Measurements from ENCODE around the gene ACAN. TPM values are rescaled to one million over a fixed set of nuclear protein-coding genes. Genes with fewer than 3 reads are reported as not detected.

ACAN gene
- total and polyA plus RNA-seq, 9 of the 15 experiments (the other 6 are each of a cell fraction or from before 2014, with no cell fraction given) = not detected

- peak; percentile 21 to 30 (median 29); a peak in 3 of 6 replicates for TF ChIP-seq CTCF (IDR thresholded peaks at IDR 0.05 in 2 of 3, conservative IDR thresholded peaks at IDR 0.05 in 1 of 3; ENCODE audit: insufficient read depth in 2 of 3, low read depth in 1 of 3, low read length in 3 of 3)
Measured at GRCh38 chr15:88814393-88814792, 11.2 kb downstream of the ACAN start (continued).

- BruUV-seq (replicated peaks) = no TSS peak
- Histone ChIP-seq H3K9ac (ENCODE audit: insufficient read depth in 1 of 2, low read depth in 2 of 2, low read length in 2 of 2) (no peak overlapping the region), H4K20me1 (replicated peaks; ENCODE audit: control insufficient read depth, insufficient read depth, low read length) (0 out of 2 replicates have a peak, but pooled peaks cover 4% of the 10 kb centered on the region), H2AFZ (ENCODE audit: low read depth, low read length) (no peak overlapping the region), H3K9me3 (replicated peaks; ENCODE audit: control insufficient read depth, insufficient read depth, low read depth, low read length) (no peaks in the 10 kb centered on the region), H3K4me1 (replicated peaks in 1 of 2; ENCODE audit: control insufficient read depth in 2 of 2, insufficient read depth in 2 of 2, low read length in 2 of 2) (peaks cover 0 to 3% of the 10 kb centered on the region in 2 experiments; a peak in 2 of 5 replicates), H3K9me1 (ENCODE audit: control insufficient read depth, insufficient read depth, low read length) (no peaks in the 10 kb centered on the region), H3K36me3 (ENCODE audit: control insufficient read depth, insufficient read depth, low read length) (no peaks in the 10 kb centered on the region), H3K4me2 (ENCODE audit: insufficient read depth, low read length) (no peak overlapping the region), H3K79me2 (ENCODE audit: control insufficient read depth, insufficient read depth, low read length) (no peaks in the 10 kb centered on the region), H3K4me3 (no peak overlapping the region), H3K27ac (ENCODE audit: extremely low read depth, low read depth, low read length) (no peak overlapping the region), H3K27me3 (ENCODE audit: control insufficient read depth in 2 of 2, insufficient read depth in 2 of 2, low read length in 2 of 2) (peaks cover 7 to 39% of the 10 kb centered on the region in 2 experiments; a peak in 4 of 5 replicates)
- in situ Hi-C loops (cut with MboI) (no loop called here), intact Hi-C loops (cut with micrococcal nuclease) (no loop called here)
- WGBS (ENCODE audit: insufficient coverage, low coverage, missing lambda C conversion rate) = 0% methylated on average over 2 of the region's 2 CpGs
- CTCF ChIA-PET (ENCODE audit: low intra/inter-chr PET ratio) = no interaction called here
- DNase-seq (ENCODE audit: extremely low read depth in 1 of 4, low spot score in 3 of 4) (no peak), FAIRE-seq (no peak), ATAC-seq (no peak)
- no peak for TF ChIP-seq ETV6 (IDR thresholded peaks at IDR 0.05; ENCODE audit: borderline replicate concordance in 1 of 2, low read depth in 2 of 2, low read length in 1 of 2)
- TF ChIP-seq ETV6 (CRISPR knock-in tag; IDR thresholded peaks at IDR 0.05; ENCODE audit: borderline replicate concordance) = no peak
- TF ChIP-seq ELK1 (CRISPR knock-in tag; IDR thresholded peaks at IDR 0.05) = no peak
- no peak for TF ChIP-seq NR3C1 (CRISPR knock-in tag; IDR thresholded peaks at IDR 0.05)
- TF ChIP-seq CTCFL (IDR thresholded peaks at IDR 0.05; ENCODE audit: borderline replicate concordance, insufficient read depth, low read depth, low read length, poor library complexity, severe bottlenecking) = no peak
- no peak for TF ChIP-seq ARID3B (CRISPR knock-in tag; IDR thresholded peaks at IDR 0.05; ENCODE audit: borderline replicate concordance)
- no peak for TF ChIP-seq TRIM24 (IDR thresholded peaks at IDR 0.05)
- no peak for TF ChIP-seq JUN (IDR thresholded peaks at IDR 0.05; ENCODE audit: borderline replicate concordance, low read depth, low read length)
- no peak for TF ChIP-seq JUN (CRISPR knock-in tag; IDR thresholded peaks at IDR 0.05; ENCODE audit: borderline replicate concordance)
- POLR2A ChIA-PET = interaction anchor here (0.6 kb wide), 1 partner anchor 8 kb away, joined by 3 read pairs; no protein-coding TSS in a partner anchor
Measured at GRCh38 chr15:88818920-88819319, 15.7 kb downstream of the ACAN start.

Data from K562 (cell line).